HG03280 (cell line): ENCODE data around the gene ZNF785.
"Not testable (repeated sequence)": the region's sequence is repeated elsewhere in the genome, so short reads cannot be mapped to it uniquely, and the experiment has no call there.

Source experiments
- ATAC-seq: cut with Tn5 transposase; IDR thresholded peaks from one replicate; pipeline ENCODE4 v1.9.1; 2021; ENCODE audit warnings: mild to moderate bottlenecking, moderate library complexity; ENCODE audit not compliant: unreplicated experiment

The ZNF785 gene

GRCh38 chr16:30540916-30541464 is 44.5 kb downstream of the ZNF785 start:
- not testable (repeated sequence) for ATAC-seq

- not testable (repeated sequence) for ATAC-seq
These were observed 45.4 kb downstream of the ZNF785 start for GRCh38 chr16:30539986-30540526.

GRCh38 chr16:30539000-30539964 is 46.2 kb downstream of the ZNF785 start:
- ATAC-seq = no peak

- ATAC-seq = not testable (repeated sequence)
These were observed 49.0 kb downstream of the ZNF785 start for GRCh38 chr16:30536391-30537024.

GRCh38 chr16:30535777-30536190 is 49.7 kb downstream of the ZNF785 start:
- peak; percentile 40 for ATAC-seq

GRCh38 chr16:30535106-30535776 is 50.3 kb downstream of the ZNF785 start:
- peak; percentile 5 for ATAC-seq

GRCh38 chr16:30534368-30535105 is 51.0 kb downstream of the ZNF785 start, which contains the start of gene ZNF747:
Gene ZNF747 (minus strand): TSS chr16:30534858. CDS start chr16:30534679, 179 bp downstream.
- ATAC-seq = peak; percentile 72

- ATAC-seq = peak; percentile 4
These were observed 51.6 kb downstream of the ZNF785 start for GRCh38 chr16:30533748-30534367.

- no peak for ATAC-seq
These were observed 52.4 kb downstream of the ZNF785 start for GRCh38 chr16:30533146-30533522.

- no peak for ATAC-seq
These were observed 53.0 kb downstream of the ZNF785 start for GRCh38 chr16:30532285-30533145.
